Testis (tissue), 3 donors: Measurements from ENCODE around the gene MED13. TPM values are rescaled to one million over a fixed set of nuclear protein-coding genes. Genes with fewer than 3 reads are reported as not detected.

Experiments used
- DNase-seq: peaks from one replicate; pipeline ENCODE4 v3.0.0-alpha.2; 2019
- H3K27ac ChIP-seq, 2 donors: fragments of 200-600 bp; sonication (generic); one replicate each; pipeline ENCODE4 v1.5.1; 2019
- H3K27me3 ChIP-seq: fragments of 200-600 bp; sonication (generic); one replicate; pipeline ENCODE4 v1.5.1; 2019
- H3K36me3 ChIP-seq: fragments of 200-600 bp; sonication (generic); one replicate; pipeline ENCODE4 v1.5.1; 2017; ENCODE audit warnings: low read depth; ENCODE audit errors: missing control alignments
- H3K4me1 ChIP-seq: fragments of 200-600 bp; sonication (generic); one replicate; pipeline ENCODE4 v1.5.1; 2019
- H3K4me3 ChIP-seq, 2 donors: fragments of 200-600 bp; sonication (generic); one replicate each; pipeline ENCODE4 v1.5.1; 2017 to 2019
- H3K9me3 ChIP-seq: fragments of 200-600 bp; sonication (generic); one replicate; pipeline ENCODE4 v1.5.1; 2017
- CTCF ChIP-seq, 3 experiments: fragments of 450-650 bp in 2 of 3; fragments of 200-600 bp in 1 of 3; sonication (generic) in 1 of 3; IDR thresholded peaks; one replicate each; pipeline ENCODE4 v1.5.1; 2016 to 2019; ENCODE audit warnings: antibody characterized with exemption in 3 of 3, mild to moderate bottlenecking in 2 of 3, moderate library complexity in 1 of 3
- POLR2A ChIP-seq: fragments of 450-650 bp; IDR thresholded peaks from one replicate; pipeline ENCODE4 v1.6.1; 2017; ENCODE audit warnings: antibody characterized with exemption, mild to moderate bottlenecking, moderate library complexity
- WGBS, 2 donors: methylation state at CpG; one replicate each; pipeline ENCODE4 v1.1.5; 2018; 5-methylcytosine and 5-hydroxymethylcytosine counted together
- intact Hi-C: fragments of 100-400 bp; cut with DNase I; formaldehyde crosslinking; loops from one replicate; pipeline ENCODE4 v1.15.1; 2023; ENCODE audit warnings: low total_unique reads
- polyA plus RNA-seq: library from polyadenylated mRNA; stranded (reverse); fragments of 350-450 nt; fragmentation: Illumina TruSeq; extraction: RNeasy Lipid Tissue Mini Kit (QIAGEN cat#74804); gene quantifications from one replicate; pipeline ENCODE4 v1.2.3, GENCODE V29; 2014; ENCODE audit warnings: low read depth, low replicate concordance; ENCODE audit not compliant: insufficient read depth
- total RNA-seq, 2 donors: library from RNA; depleted of rRNA; stranded (reverse); fragments of >200 nt; gene quantifications; one replicate each; pipeline ENCODE4 v1.2.3, GENCODE V29; 2016

The MED13 gene
- total and polyA plus RNA-seq, 3 donors from 2014 or later: 44.0 to 145 (median 98.7) TPM

GRCh38 chr17:62109924-62110323, 44.8 kb upstream of the MED13 start:
- Histone ChIP-seq H3K36me3 (no peaks in the 10 kb centered on the region), H3K27ac (no peak overlapping the region), H3K4me3 (no peak overlapping the region), H3K9me3 (no peaks in the 10 kb centered on the region), H3K4me1 (no peaks in the 10 kb centered on the region), H3K27me3 (no peaks in the 10 kb centered on the region)
- DNase-seq: no peak
- intact Hi-C loops: no loop called here
- 81 to 92% methylated on average over 4 of the region's 4 CpGs for WGBS, 2 donors
- TF ChIP-seq CTCF (IDR thresholded peaks at IDR 0.05): no peak
- TF ChIP-seq POLR2A: no peak

GRCh38 chr17:62109378-62109902, 44.4 kb upstream of the MED13 start:
- H3K27ac ChIP-seq: no peak overlapping the region
- TF ChIP-seq CTCF (IDR thresholded peaks at IDR 0.05): no peak
- TF ChIP-seq POLR2A: no peak
- H3K36me3 ChIP-seq: no peaks in the 10 kb centered on the region
- H3K9me3 ChIP-seq: no peaks in the 10 kb centered on the region
- 33 to 57% methylated on average over 1 to 2 of the region's 2 CpGs for WGBS, 2 donors
- intact Hi-C loops: no loop called here
- no peaks in the 10 kb centered on the region for H3K4me1 ChIP-seq
- peak; percentile 62 for DNase-seq
- H3K27me3 ChIP-seq: no peaks in the 10 kb centered on the region
- H3K4me3 ChIP-seq: no peak overlapping the region

- Histone ChIP-seq H3K27me3 (no peaks in the 10 kb centered on the region), H3K4me3 (no peak overlapping the region), H3K9me3 (no peaks in the 10 kb centered on the region), H3K27ac (no peak overlapping the region), H3K36me3 (no peaks in the 10 kb centered on the region), H3K4me1 (no peaks in the 10 kb centered on the region)
- WGBS, 2 donors: 86 to 94% methylated on average over 1 of the region's 1 CpG
- intact Hi-C loops: no loop called here
- TF ChIP-seq POLR2A: no peak
- DNase-seq: no peak
These were observed 40.8 kb upstream of the MED13 start for GRCh38 chr17:62105861-62106260.

- 79% methylated on average over 3 of the region's 3 CpGs for WGBS, 2 donors
- no peaks in the 10 kb centered on the region for H3K9me3 ChIP-seq
- intact Hi-C loops: no loop called here
These were observed 40.3 kb upstream of the MED13 start for GRCh38 chr17:62105357-62105756.

GRCh38 chr17:62101515-62101914, 36.4 kb upstream of the MED13 start:
- intact Hi-C loops: no loop called here
- TF ChIP-seq POLR2A (no peak), CTCF (IDR thresholded peaks at IDR 0.05) (no peak)
- no peak overlapping the region for H3K4me3 ChIP-seq
- WGBS, 2 donors: 53 to 70% methylated on average over 4 of the region's 4 CpGs
- H3K4me1 ChIP-seq: no peaks in the 10 kb centered on the region
- no peaks in the 10 kb centered on the region for H3K9me3 ChIP-seq
- H3K27me3 ChIP-seq: no peaks in the 10 kb centered on the region
- H3K27ac ChIP-seq: no peak overlapping the region
- H3K36me3 ChIP-seq: no peaks in the 10 kb centered on the region
- DNase-seq: no peak

More at GRCh38 chr17:62105357-62105756, 40.3 kb upstream of the MED13 start:
- no peak for TF ChIP-seq POLR2A
- H3K27ac ChIP-seq: no peak overlapping the region
- no peaks in the 10 kb centered on the region for H3K27me3 ChIP-seq
- no peaks in the 10 kb centered on the region for H3K36me3 ChIP-seq
- DNase-seq: no peak
- no peaks in the 10 kb centered on the region for H3K4me1 ChIP-seq
- no peak overlapping the region for H3K4me3 ChIP-seq

- H3K4me3 ChIP-seq: no peak overlapping the region
- H3K9me3 ChIP-seq: no peaks in the 10 kb centered on the region
- no peak for DNase-seq
- no peaks in the 10 kb centered on the region for H3K4me1 ChIP-seq
- TF ChIP-seq CTCF (IDR thresholded peaks at IDR 0.05): no peak
- TF ChIP-seq POLR2A: no peak
- no peaks in the 10 kb centered on the region for H3K27me3 ChIP-seq
- H3K27ac ChIP-seq: no peak overlapping the region
- H3K36me3 ChIP-seq: no peaks in the 10 kb centered on the region
- intact Hi-C loops: no loop called here
These were observed 36.0 kb upstream of the MED13 start for GRCh38 chr17:62101090-62101489.
